G401 (cell line): ENCODE data around the gene CAST. TPM values are rescaled to one million over a fixed set of nuclear protein-coding genes. Genes with fewer than 3 reads are reported as not detected.

ENCODE experiments used
- DNase-seq: peaks from one replicate; pipeline ENCODE4 v3.0.0-alpha.2; 2015; ENCODE audit warnings: low spot score
- in situ Hi-C: cut with HindIII; loops from 2 replicates; pipeline ENCODE4 v1.10.0; 2016; ENCODE audit warnings: low sequenced_read_pairs, mixed read lengths
- total RNA-seq: library from RNA; depleted of rRNA; stranded (reverse); fragments of >200 nt; shearing (Covaris generic); gene quantifications from 2 replicates; pipeline ENCODE4 v1.2.3, GENCODE V29; 2014

CAST gene
- total RNA-seq, 1 experiment from 2014 or later: 59.1 TPM

DNA sequence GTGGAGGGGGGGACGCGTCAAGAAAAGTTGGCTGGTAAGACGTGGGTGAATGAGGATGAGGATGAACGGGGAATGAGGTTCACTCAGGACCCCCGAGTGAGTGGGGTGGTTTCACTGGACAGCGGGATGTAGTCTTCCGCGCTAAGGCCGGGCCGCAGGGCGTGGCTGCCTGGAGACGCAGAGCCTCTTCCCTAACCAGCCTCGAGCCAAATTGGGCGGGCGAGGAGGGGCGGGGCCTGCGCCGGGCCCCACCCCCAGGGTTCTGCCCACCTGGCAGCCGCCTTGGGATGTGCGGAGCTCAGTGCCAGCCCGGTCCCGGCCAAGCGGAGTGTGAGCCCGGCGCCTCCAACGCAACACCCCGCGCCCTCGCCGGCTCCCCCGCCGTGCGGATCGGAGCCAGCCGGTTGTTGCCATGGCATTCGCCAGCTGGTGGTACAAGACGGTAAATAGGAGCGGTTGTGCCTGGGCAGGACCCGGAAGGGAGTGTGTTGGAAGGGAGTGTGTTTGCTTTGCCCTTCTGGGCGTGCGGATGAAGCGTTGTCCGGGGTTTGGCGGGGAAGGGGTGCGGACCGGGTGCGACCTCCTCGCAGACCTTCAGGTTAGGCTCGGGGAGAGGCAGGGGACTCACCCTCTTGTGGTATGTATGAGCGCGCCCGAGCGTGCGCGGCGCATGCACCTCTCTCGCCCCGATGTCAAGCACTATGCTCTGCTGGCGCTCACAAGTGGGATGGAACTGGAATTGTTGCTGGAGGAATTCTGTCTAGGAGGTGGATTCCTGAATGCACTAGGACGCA is 746 bp downstream of the CAST start:
- DNase-seq: peak; percentile 89
- in situ Hi-C loops: no loop called here

GRCh38 chr5:96663608-96664007 is 1.4 kb downstream of the CAST start:
- peak; percentile 9 for DNase-seq
- in situ Hi-C loops: no loop called here

DNA sequence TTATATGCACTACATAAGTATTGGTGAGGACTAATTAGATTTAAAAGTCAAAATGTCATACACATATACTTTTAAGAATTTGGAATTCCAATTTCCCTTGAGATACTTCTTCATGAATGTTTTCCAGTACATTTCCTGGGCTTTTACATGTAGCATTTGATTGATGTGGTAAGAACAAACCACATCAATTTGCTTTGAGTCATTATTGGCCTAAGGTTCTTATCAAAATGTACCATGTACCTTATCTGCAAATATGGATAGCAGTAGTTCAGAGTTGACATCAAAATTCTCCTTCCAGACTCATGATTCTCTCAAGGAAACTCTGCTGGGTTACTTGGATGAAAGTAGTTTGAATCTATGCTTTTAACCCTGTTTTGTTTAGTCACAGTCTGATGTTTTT is 2.5 kb downstream of the CAST start:
- DNase-seq: no peak
- in situ Hi-C loops: no loop called here

DNA sequence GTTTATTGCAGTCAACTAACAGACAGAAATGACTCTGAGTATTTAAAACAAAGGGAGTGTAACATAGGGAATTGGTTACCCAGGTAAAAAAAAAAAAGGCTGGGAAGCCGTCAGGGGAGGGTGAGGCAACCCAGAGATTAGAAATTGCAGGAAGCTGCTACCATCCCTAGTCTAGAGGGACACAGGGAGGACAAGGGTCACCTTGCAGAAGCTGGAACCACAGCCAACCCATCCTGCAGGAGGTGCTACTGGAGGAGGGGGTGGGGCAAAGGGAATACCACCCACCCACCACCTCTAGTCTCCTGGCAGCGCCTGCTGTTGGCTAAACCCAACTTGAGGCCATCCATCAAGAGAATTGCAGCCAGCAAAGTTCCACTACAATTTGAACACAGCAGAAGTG is 6.5 kb downstream of the CAST start:
- DNase-seq: no peak
- in situ Hi-C loops: no loop called here

GRCh38 chr5:96669909-96670308 is 7.7 kb downstream of the CAST start:
- in situ Hi-C loops: no loop called here
- no peak for DNase-seq

- in situ Hi-C loops: no loop called here
Observed at GRCh38 chr5:96671441-96671840, 9.3 kb downstream of the CAST start.

GRCh38 chr5:96673127-96673526 is 11.0 kb downstream of the CAST start:
- in situ Hi-C loops: no loop called here
- DNase-seq: no peak

More at GRCh38 chr5:96671441-96671840, 9.3 kb downstream of the CAST start:
- no peak for DNase-seq

- DNase-seq: no peak
- in situ Hi-C loops: no loop called here
Observed at GRCh38 chr5:96675882-96676281, 13.7 kb downstream of the CAST start.

GRCh38 chr5:96677496-96677895 is 15.3 kb downstream of the CAST start:
- DNase-seq: no peak
- in situ Hi-C loops: no loop called here

GRCh38 chr5:96679293-96679692 is 17.1 kb downstream of the CAST start:
- no peak for DNase-seq
- in situ Hi-C loops: no loop called here

DNA sequence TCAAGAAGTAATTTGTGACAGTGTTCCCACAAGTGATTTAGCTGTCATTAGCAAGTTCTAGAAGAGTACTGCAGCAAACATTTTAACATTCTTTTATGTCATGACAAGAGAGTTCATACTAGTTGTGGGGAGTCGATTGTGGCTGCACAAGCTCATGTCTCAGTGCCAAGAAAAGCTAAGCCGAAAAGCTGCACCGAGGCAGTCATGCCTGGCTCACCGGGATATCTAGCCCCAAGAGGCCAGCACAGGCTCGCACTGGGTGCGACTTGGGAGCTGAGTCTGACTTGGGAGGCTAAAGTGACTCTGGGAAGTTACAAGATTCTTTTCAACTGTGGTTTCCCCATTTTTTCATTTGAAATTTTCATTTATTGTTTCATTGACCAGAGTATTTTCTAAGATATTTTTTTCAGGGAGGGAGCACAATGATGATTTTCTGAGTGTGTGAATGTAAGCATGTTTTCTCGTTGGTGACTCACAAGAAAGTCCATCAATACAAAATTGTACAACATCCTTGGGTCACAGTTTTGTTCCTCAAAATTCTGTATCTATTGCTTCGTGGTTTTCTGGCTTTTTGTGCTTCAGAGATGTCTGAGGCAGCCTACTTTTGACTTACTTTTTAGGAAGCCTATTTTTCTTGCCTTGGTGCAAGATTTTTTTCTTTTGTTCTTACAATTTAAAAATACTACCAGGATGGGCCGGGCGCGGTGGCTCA is 18.7 kb downstream of the CAST start:
- no peak for DNase-seq
- in situ Hi-C loops: no loop called here

- no peak for DNase-seq
- in situ Hi-C loops: no loop called here
Observed at GRCh38 chr5:96683392-96683791, 21.2 kb downstream of the CAST start.

DNA sequence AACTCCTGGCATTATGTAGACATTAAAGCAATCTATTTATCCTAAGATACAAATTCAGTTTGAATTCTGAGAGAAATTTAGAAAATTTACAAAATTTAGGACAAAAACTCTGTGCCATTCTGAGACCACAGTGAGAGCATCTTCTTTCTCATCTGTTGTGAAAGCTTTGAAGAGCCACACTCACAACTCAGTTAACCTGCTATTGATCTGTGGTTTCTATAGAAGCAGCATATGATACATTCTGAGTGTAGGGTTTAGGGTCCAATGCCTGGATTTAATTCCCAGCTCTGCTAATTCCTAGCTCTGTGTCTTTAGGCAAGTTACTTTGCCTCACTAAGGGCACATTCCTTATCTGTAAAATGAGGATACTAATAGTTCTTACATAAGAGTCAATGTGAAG is 21.6 kb downstream of the CAST start:
- no peak for DNase-seq
- in situ Hi-C loops: no loop called here

DNA sequence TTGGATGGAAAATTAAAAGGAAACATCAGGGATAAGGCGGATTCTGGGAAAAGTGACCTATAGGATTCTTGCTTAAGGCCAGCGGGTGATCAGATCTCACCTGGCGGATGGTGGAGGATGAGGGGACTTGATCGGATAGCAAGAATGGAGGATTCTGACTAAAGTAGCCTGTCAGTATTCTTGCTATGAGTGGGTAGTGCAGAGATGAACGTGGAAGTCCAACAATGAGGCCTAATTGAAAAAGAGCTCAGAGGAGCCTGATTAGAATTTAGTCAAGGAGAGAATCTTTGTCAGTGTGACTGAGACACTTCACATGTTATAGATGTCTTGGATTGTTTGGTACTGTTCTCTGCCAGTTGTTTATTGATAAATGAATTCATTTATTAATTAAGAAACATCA is 24.9 kb downstream of the CAST start:
- in situ Hi-C loops: no loop called here
- no peak for DNase-seq

DNA sequence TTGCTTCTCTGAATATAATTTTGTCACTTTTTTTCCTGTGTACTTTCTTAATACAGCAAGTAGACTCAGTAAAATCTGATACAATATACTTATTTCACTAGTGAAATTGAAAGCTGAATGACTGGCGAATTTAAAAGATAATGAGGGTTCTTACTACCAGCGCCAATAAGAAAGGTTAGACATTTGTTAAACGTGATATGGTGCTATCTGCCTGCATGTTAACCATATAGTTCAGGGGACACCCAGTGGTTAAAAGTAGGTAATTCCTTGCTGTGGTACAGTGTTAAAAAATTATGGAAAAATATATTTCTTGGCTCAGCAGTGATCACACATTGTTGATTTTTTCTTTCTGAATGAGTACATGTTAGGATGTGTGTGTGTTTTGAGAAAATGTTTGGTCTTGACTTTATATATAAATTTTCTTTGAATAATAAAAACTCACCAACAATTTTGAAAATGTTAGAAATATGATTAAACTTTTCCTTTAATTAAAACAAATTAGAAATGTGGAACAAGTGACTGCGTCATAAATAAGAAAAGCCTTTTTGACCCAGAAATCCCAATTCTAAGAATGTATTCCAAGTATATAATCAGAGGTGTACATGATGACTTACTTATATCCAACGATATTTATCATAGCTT is 25.8 kb downstream of the CAST start:
- DNase-seq: peak; percentile 51

GRCh38 chr5:96690861-96691260 is 28.7 kb downstream of the CAST start:
- in situ Hi-C loops: no loop called here
- DNase-seq: no peak

More for the DNA sequence above, 25.8 kb downstream of the CAST start:
- in situ Hi-C loops: no loop called here

DNA sequence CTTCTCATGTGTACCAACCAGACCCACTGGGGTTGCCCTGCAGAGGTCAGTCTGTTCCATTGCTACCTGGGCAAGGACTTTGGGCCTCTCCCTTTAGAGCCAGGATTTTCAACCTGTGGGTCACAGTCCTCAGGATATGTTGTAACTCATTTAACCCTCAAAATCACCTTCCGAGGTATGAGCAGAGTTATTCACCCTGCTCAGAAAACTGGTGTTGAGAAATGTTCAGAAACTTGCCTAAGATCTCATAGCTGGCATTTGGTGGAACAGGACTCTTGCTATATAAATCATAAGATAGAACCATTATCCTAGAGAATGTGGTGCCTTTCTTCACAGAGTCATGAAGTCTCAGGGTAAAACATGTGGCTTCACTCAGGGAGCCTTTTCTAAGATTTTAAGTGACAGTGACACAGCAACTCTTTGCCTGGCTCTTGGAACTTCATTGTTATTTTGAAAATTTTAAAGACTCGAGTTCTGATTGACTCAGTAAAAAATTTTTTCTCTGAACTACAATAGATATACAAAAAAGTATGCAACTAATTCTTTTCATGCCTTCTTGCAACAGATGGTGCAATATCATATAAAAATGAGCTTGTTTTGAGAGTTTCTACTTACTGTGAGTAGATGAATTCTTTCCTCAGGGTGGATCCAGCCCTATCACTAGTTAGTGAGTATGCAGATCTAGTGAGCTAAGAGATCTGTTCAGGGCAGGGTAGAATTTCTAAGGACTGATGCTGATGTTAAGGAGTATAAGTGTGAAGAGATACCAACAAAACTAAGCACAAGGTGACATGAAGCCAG is 29.5 kb downstream of the CAST start:
- DNase-seq: no peak
- in situ Hi-C loops: no loop called here

DNA sequence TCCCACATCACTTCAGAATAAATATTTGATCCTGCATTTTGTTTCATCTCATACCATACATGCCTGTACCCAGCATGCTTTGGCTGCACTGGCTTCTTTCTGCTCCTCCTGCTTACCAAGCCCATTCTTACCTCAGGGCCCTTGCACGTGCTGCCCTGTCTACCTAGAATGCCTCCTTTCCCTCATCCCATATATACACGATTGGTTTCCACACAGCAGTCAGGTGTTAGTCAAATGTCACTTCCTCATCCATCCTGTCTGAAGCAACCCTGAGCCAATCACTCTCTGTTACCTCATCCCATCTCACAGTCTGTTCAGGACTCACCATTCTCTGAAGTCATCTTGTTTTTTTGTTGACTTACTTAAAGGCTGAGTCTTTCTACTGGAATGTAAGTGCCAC is 30.3 kb downstream of the CAST start:
- DNase-seq: no peak
- in situ Hi-C loops: no loop called here

DNA sequence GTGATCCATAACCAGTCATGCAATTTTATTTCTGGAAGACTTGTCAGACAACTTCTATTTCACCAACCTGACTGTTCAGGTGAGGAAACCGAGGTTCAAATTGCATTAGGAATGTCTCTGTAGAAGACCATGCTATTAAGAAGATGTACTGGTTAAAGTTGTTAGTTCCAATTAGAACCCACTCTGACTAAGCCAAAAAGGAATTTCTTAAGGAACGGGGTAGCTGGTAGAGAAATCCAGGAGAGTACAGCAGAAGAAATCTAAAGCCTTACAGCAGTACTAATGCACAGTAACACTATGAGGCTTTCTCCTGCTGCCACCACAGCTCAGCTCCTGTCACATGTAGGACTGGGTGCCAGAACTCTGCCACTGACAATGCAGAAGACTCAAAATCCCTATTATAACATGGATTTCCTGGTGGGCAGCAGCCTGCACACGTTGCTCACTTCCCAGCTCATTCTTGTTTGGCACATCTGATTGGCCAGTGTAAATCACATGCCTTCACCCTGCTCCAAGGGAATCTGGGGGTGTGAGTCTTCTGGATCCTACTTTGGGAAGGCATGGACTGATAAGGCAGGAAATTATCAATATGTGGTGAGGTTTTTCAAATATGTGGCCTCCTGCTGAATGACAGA is 37.1 kb downstream of the CAST start:
- peak; percentile 14 for DNase-seq
- in situ Hi-C loops: no loop called here
